ENCODE measurements around the gene ESPL1. TPM values are rescaled to one million over a fixed set of nuclear protein-coding genes. Genes with fewer than 3 reads are reported as not detected.

Gene ESPL1
- total and polyA plus RNA-seq, 4 donors = 0.77 to 6.7 (median 1.5) TPM

DNA sequence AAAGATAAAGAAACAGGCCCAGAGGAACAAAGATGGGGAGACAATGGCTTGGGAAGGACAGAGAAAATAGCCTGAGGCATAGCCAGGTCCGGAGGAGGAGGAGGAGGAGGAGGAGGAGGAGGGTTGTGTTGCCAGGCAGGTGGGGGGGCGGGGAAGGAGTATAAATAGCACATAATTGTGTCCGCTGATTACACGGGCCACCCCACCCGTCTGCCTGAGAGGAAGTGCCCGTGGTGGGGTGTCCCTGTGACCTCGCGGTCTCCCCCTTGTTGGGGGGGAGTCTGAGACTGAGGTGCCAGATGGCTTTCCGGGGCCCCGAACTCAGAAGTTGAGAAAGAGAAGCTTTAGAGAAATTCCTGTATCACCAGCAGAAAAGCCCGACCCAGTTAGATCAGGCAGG is 69.9 kb downstream of the ESPL1 start:
- WGBS, 2 donors = 8 to 25% methylated on average over 11 of the region's 11 CpGs

DNA sequence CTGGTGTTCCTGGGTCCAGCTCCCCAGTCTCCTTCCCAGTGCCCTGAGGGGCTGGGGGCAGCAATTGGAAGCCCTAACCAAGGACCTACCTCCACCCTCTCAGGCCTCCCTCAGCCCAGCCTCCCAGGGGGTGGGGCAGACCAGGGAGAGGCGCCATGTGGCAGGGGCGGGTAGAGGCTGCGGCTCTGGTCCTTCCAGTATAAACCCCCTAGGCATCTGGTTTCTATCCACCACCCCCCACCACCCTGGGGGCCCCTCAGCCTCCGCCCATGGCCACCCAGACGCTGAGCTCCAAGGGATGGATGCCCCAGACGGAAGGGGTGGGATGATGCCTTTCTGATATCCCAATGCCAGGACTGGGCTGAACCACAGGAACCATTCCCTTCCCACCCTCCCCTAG is 70.8 kb downstream of the ESPL1 start:
- TF ChIP-seq, protein P1, sequence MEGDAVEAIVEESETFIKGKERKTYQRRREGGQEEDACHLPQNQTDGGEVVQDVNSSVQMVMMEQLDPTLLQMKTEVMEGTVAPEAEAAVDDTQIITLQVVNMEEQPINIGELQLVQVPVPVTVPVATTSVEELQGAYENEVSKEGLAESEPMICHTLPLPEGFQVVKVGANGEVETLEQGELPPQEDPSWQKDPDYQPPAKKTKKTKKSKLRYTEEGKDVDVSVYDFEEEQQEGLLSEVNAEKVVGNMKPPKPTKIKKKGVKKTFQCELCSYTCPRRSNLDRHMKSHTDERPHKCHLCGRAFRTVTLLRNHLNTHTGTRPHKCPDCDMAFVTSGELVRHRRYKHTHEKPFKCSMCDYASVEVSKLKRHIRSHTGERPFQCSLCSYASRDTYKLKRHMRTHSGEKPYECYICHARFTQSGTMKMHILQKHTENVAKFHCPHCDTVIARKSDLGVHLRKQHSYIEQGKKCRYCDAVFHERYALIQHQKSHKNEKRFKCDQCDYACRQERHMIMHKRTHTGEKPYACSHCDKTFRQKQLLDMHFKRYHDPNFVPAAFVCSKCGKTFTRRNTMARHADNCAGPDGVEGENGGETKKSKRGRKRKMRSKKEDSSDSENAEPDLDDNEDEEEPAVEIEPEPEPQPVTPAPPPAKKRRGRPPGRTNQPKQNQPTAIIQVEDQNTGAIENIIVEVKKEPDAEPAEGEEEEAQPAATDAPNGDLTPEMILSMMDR (IDR thresholded peaks at IDR 0.05; ENCODE audit: control extremely low read depth, extremely low read depth) = no peak
- Histone ChIP-seq H3K4me1 (ENCODE audit: control insufficient read depth in 5 of 5, insufficient read depth in 5 of 5, low read length in 5 of 5) (no peaks in the 10 kb centered on the region), H3K9ac (ENCODE audit: insufficient read depth in 1 of 2, low read length in 2 of 2) (no peak overlapping the region), H3K4me3 (no peak overlapping the region), H3K27ac (ENCODE audit: low read depth in 1 of 2, low read length in 1 of 2) (no peak overlapping the region), H3K27me3 (ENCODE audit: control insufficient read depth in 3 of 3, insufficient read depth in 3 of 3, low read length in 2 of 3) (peaks cover 0 to 12% (median 3%) of the 10 kb centered on the region in 3 donors), H3K9me3 (ENCODE audit: control insufficient read depth in 4 of 4, insufficient read depth in 3 of 4, low read length in 3 of 4) (no peaks in the 10 kb centered on the region), H3K36me3 (ENCODE audit: control insufficient read depth in 4 of 4, insufficient read depth in 4 of 4, low read length in 4 of 4) (no peaks in the 10 kb centered on the region)
- ATAC-seq (ENCODE audit: insufficient read depth, low FRiP score) (no peak), DNase-seq (no peak)
- WGBS, 2 donors = 74 to 78% methylated on average over 6 of the region's 6 CpGs

More for the DNA sequence above, 69.9 kb downstream of the ESPL1 start:
- TF ChIP-seq, protein P1 (IDR thresholded peaks at IDR 0.05; ENCODE audit: control extremely low read depth, extremely low read depth) = no peak
- DNase-seq (no peak), ATAC-seq (ENCODE audit: insufficient read depth, low FRiP score) (no peak)
- Histone ChIP-seq H3K27ac (ENCODE audit: low read depth in 1 of 2, low read length in 1 of 2) (no peak overlapping the region), H3K27me3 (ENCODE audit: control insufficient read depth in 3 of 3, insufficient read depth in 3 of 3, low read length in 2 of 3) (peaks cover 0 to 12% (median 3%) of the 10 kb centered on the region in 3 donors), H3K9ac (ENCODE audit: insufficient read depth in 1 of 2, low read length in 2 of 2) (no peak overlapping the region), H3K36me3 (ENCODE audit: control insufficient read depth in 4 of 4, insufficient read depth in 4 of 4, low read length in 4 of 4) (no peaks in the 10 kb centered on the region), H3K4me3 (no peak overlapping the region), H3K9me3 (ENCODE audit: control insufficient read depth in 4 of 4, insufficient read depth in 3 of 4, low read length in 3 of 4) (no peaks in the 10 kb centered on the region), H3K4me1 (ENCODE audit: control insufficient read depth in 5 of 5, insufficient read depth in 5 of 5, low read length in 5 of 5) (peaks cover 0 to 3% (median 0%) of the 10 kb centered on the region in 5 donors)

DNA sequence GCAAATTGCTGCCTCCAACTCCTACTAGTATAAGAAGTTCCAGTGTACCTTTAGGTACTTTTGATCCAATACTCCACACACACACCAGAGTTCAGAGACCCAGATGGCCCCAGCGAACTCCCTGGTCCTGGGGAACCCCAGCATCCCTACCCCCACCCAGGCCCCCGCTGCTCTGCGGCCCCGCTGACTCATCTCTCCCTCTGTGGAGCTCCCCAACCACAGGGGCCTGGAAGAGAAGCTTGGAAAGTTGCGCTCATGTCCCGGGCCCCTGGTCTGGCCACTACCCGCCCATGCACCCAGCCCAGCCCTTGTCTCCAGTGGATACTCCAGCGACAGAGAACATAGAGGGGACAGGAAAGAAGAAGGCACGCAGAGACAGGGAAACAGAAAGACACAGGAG is 72.3 kb downstream of the ESPL1 start:
- TF ChIP-seq, protein P1 (IDR thresholded peaks at IDR 0.05; ENCODE audit: control extremely low read depth, extremely low read depth) = no peak
- no peaks in the 10 kb centered on the region for H3K36me3 ChIP-seq (ENCODE audit: control insufficient read depth in 4 of 4, insufficient read depth in 4 of 4, low read length in 4 of 4)
- peaks cover 0 to 10% (median 3%) of the 10 kb centered on the region in 3 donors for H3K27me3 ChIP-seq (ENCODE audit: control insufficient read depth in 3 of 3, insufficient read depth in 3 of 3, low read length in 2 of 3)
- DNase-seq = no peak
- peaks cover 0 to 5% (median 0%) of the 10 kb centered on the region in 5 donors for H3K4me1 ChIP-seq (ENCODE audit: control insufficient read depth in 5 of 5, insufficient read depth in 5 of 5, low read length in 5 of 5)
- 81 to 83% methylated on average over 9 of the region's 9 CpGs for WGBS, 2 donors
- no peak overlapping the region for H3K9ac ChIP-seq (ENCODE audit: insufficient read depth in 1 of 2, low read length in 2 of 2)
- no peak overlapping the region for H3K27ac ChIP-seq (ENCODE audit: low read depth in 1 of 2, low read length in 1 of 2)
- H3K4me3 ChIP-seq = no peak overlapping the region
- no peaks in the 10 kb centered on the region for H3K9me3 ChIP-seq (ENCODE audit: control insufficient read depth in 4 of 4, insufficient read depth in 3 of 4, low read length in 3 of 4)
- ATAC-seq (ENCODE audit: insufficient read depth, low FRiP score) = no peak

Other genes with a start within 250 kb of the ESPL1 start
- 100 to 1,000 TPM in 1 of 2 donors, 10 to 100 TPM in 1; 56.7 to 182 TPM for gene TNS2, start 218.2 kb upstream of the ESPL1 start, total RNA-seq
- 100 to 1,000 TPM in 1 of 2 donors, 10 to 100 TPM in 1; 72.8 to 138 TPM for gene TNS2, start 218.2 kb upstream of the ESPL1 start, polyA plus RNA-seq
- gene SPRYD3, start 188.9 kb upstream of the ESPL1 start, total RNA-seq = 10 to 100 TPM; 17.1 to 60.2 TPM
- gene SPRYD3, start 188.9 kb upstream of the ESPL1 start, polyA plus RNA-seq = 10 to 100 TPM; 24.4 to 45.5 TPM
- gene IGFBP6, start 170.6 kb upstream of the ESPL1 start, total RNA-seq = 10 to 100 TPM; 16.0 to 42.5 TPM
- gene IGFBP6, start 170.6 kb upstream of the ESPL1 start, polyA plus RNA-seq = 10 to 100 TPM; 15.9 to 75.0 TPM
- under 1 TPM in 1 of 2 donors, not detected in 1; 0.21 TPM for gene SOAT2, start 164.8 kb upstream of the ESPL1 start, total RNA-seq
- under 1 TPM; 0.06 to 0.10 TPM for gene SOAT2, start 164.8 kb upstream of the ESPL1 start, polyA plus RNA-seq
- 10 to 100 TPM; 28.0 to 37.4 TPM for gene ZNF740, start 87.6 kb upstream of the ESPL1 start, total RNA-seq
- 1 to 10 TPM; 7.8 to 8.6 TPM for gene ZNF740, start 87.6 kb upstream of the ESPL1 start, polyA plus RNA-seq
- gene CSAD, start 87.4 kb upstream of the ESPL1 start, total RNA-seq = 10 to 100 TPM; 30.1 to 48.8 TPM
- gene CSAD, start 87.4 kb upstream of the ESPL1 start, polyA plus RNA-seq = 10 to 100 TPM; 21.7 to 36.5 TPM
- gene ITGB7, start 61.0 kb upstream of the ESPL1 start, total RNA-seq = 1 to 10 TPM; 2.3 to 7.9 TPM
- gene ITGB7, start 61.0 kb upstream of the ESPL1 start, polyA plus RNA-seq = 1 to 10 TPM; 3.9 to 6.1 TPM
- gene RARG, start 36.1 kb upstream of the ESPL1 start, total RNA-seq = 10 to 100 TPM; 27.8 to 29.7 TPM
- gene RARG, start 36.1 kb upstream of the ESPL1 start, polyA plus RNA-seq = 10 to 100 TPM; 12.0 to 14.2 TPM
- 100 to 1,000 TPM; 351 to 361 TPM for gene PFDN5, start 27.2 kb downstream of the ESPL1 start, total RNA-seq
- gene PFDN5, start 27.2 kb downstream of the ESPL1 start, polyA plus RNA-seq = 1,000 to 10,000 TPM in 1 of 2 donors, 100 to 1,000 TPM in 1; 649 to 1,722 TPM
- gene MYG1, start 31.4 kb downstream of the ESPL1 start, total RNA-seq = 10 to 100 TPM; 22.1 to 63.5 TPM
- 10 to 100 TPM; 56.1 to 88.9 TPM for gene MYG1, start 31.4 kb downstream of the ESPL1 start, polyA plus RNA-seq
- 10 to 100 TPM; 51.4 to 51.7 TPM for gene AAAS, start 53.3 kb downstream of the ESPL1 start, total RNA-seq
- 10 to 100 TPM; 29.7 to 37.0 TPM for gene AAAS, start 53.3 kb downstream of the ESPL1 start, polyA plus RNA-seq
- not detected for gene SP7, start 68.1 kb downstream of the ESPL1 start, total RNA-seq
- not detected for gene SP7, start 68.1 kb downstream of the ESPL1 start, polyA plus RNA-seq
- gene SP1, start 111.9 kb downstream of the ESPL1 start, total RNA-seq = 10 to 100 TPM; 68.3 to 72.2 TPM
- 10 to 100 TPM; 16.2 to 26.6 TPM for gene SP1, start 111.9 kb downstream of the ESPL1 start, polyA plus RNA-seq
- under 1 TPM in 1 of 2 donors, not detected in 1; 0.52 TPM for gene AMHR2, start 155.6 kb downstream of the ESPL1 start, total RNA-seq
- under 1 TPM; 0.02 to 0.22 TPM for gene AMHR2, start 155.6 kb downstream of the ESPL1 start, polyA plus RNA-seq
- 100 to 1,000 TPM in 1 of 2 donors, 10 to 100 TPM in 1; 59.0 to 178 TPM for gene PRR13, start 173.4 kb downstream of the ESPL1 start, total RNA-seq
- gene PRR13, start 173.4 kb downstream of the ESPL1 start, polyA plus RNA-seq = 100 to 1,000 TPM; 157 to 336 TPM
- gene PCBP2, start 183.8 kb downstream of the ESPL1 start, total RNA-seq = 100 to 1,000 TPM; 612 to 697 TPM
- gene PCBP2, start 183.8 kb downstream of the ESPL1 start, polyA plus RNA-seq = 100 to 1,000 TPM; 363 to 501 TPM
- gene MAP3K12, start 231.2 kb downstream of the ESPL1 start, total RNA-seq = 10 to 100 TPM; 21.2 to 25.4 TPM
- gene MAP3K12, start 231.2 kb downstream of the ESPL1 start, polyA plus RNA-seq = 10 to 100 TPM; 13.4 to 18.9 TPM
- 10 to 100 TPM; 32.6 to 41.3 TPM for gene TARBP2, start 233.0 kb downstream of the ESPL1 start, total RNA-seq
- 10 to 100 TPM; 32.2 to 37.1 TPM for gene TARBP2, start 233.0 kb downstream of the ESPL1 start, polyA plus RNA-seq
- gene NPFF, start 239.2 kb downstream of the ESPL1 start, total RNA-seq = not detected
- under 1 TPM in 1 of 2 donors, not detected in 1; 0.45 TPM for gene NPFF, start 239.2 kb downstream of the ESPL1 start, polyA plus RNA-seq

Data from lung (tissue), 12 donors.